ENCODE data around the gene EHD4. TPM values are rescaled to one million over a fixed set of nuclear protein-coding genes. Genes with fewer than 3 reads are reported as not detected.

The EHD4 gene
- total RNA-seq, 4 donors from 2014 or later = 10.0 to 25.4 (median 20.3) TPM

DNA sequence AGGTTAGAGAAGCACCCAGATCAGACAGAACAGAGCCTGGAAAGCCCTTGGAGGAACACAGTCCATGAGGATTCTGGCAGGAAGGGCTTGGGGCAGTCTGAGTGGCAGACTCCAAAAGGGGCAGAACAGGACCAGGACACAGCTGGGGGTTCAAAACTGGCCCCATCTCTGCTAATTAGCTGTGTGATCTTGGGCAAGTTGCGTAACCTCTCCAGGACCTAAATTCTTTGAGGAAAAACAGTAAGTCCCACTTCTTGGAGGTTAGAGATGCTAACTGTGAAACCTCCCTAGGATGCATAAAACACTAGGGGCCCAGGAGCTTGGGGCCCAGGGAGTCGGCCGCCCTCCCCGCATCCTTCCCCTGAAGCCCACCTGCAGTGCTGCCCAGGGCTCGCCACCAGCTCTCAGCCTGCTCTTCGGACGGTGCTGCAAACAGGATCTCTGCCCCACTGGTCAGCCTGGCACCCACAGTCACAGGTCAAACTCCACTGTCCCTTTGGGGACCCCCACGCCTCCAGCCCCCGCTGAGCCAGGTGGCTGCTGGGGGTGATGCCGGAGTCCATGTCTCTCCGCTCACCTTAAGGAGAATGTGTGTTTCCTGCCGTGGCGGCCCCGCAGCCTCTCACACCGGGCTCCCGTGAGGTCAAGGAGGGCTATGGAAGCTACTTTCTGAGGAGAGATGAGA is 121.7 kb downstream of the EHD4 start:
- no peak for ATAC-seq
- no peak overlapping the region for H3K4me3 ChIP-seq
- TF ChIP-seq, protein P1, sequence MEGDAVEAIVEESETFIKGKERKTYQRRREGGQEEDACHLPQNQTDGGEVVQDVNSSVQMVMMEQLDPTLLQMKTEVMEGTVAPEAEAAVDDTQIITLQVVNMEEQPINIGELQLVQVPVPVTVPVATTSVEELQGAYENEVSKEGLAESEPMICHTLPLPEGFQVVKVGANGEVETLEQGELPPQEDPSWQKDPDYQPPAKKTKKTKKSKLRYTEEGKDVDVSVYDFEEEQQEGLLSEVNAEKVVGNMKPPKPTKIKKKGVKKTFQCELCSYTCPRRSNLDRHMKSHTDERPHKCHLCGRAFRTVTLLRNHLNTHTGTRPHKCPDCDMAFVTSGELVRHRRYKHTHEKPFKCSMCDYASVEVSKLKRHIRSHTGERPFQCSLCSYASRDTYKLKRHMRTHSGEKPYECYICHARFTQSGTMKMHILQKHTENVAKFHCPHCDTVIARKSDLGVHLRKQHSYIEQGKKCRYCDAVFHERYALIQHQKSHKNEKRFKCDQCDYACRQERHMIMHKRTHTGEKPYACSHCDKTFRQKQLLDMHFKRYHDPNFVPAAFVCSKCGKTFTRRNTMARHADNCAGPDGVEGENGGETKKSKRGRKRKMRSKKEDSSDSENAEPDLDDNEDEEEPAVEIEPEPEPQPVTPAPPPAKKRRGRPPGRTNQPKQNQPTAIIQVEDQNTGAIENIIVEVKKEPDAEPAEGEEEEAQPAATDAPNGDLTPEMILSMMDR (IDR thresholded peaks at IDR 0.05) = no peak
- TF ChIP-seq POLR2A (IDR thresholded peaks at IDR 0.05) = no peak
- no peak for TF ChIP-seq EP300 (IDR thresholded peaks at IDR 0.05)
- no peak for TF ChIP-seq POLR2AphosphoS5 (IDR thresholded peaks at IDR 0.05)
- 90% methylated on average over 2 of the region's 16 CpGs; no CpG with 5 or more reads in 1 of the 2 donors for WGBS, 2 donors (ENCODE audit: low coverage in 1 of 2)
- H3K27me3 ChIP-seq = peaks cover 48% of the 10 kb centered on the region
- H3K9me3 ChIP-seq = no peaks in the 10 kb centered on the region
- no peak overlapping the region for H3K27ac ChIP-seq
- no peaks in the 10 kb centered on the region for H3K4me1 ChIP-seq
- peaks cover 0 to 35% of the 10 kb centered on the region in 2 donors for H3K36me3 ChIP-seq

GRCh38 chr15:41849861-41850260 is 122.5 kb downstream of the EHD4 start:
- WGBS, 2 donors (ENCODE audit: low coverage in 1 of 2) = 80 to 100% methylated on average over 1 of the region's 8 CpGs
- TF ChIP-seq POLR2AphosphoS5 (IDR thresholded peaks at IDR 0.05) (no peak), POLR2A (IDR thresholded peaks at IDR 0.05) (no peak), EP300 (IDR thresholded peaks at IDR 0.05) (no peak)
- H3K4me3 ChIP-seq = no peak overlapping the region
- no peaks in the 10 kb centered on the region for H3K4me1 ChIP-seq
- H3K36me3 ChIP-seq = peaks cover 0 to 43% of the 10 kb centered on the region in 2 donors
- H3K27me3 ChIP-seq = peaks cover 41% of the 10 kb centered on the region
- H3K9me3 ChIP-seq = no peaks in the 10 kb centered on the region
- no peak for ATAC-seq
- H3K27ac ChIP-seq = no peak overlapping the region

- H3K4me3 ChIP-seq = no peak overlapping the region
- H3K36me3 ChIP-seq = peaks cover 0 to 49% of the 10 kb centered on the region in 2 donors
- TF ChIP-seq EP300 (IDR thresholded peaks at IDR 0.05) (no peak), POLR2AphosphoS5 (IDR thresholded peaks at IDR 0.05) (no peak), POLR2A (IDR thresholded peaks at IDR 0.05) (no peak)
- TF ChIP-seq, protein P1 (IDR thresholded peaks at IDR 0.05) = no peak
- H3K9me3 ChIP-seq = no peaks in the 10 kb centered on the region
- 71 to 79% methylated on average over 4 to 6 of the region's 6 CpGs for WGBS, 2 donors (ENCODE audit: low coverage in 1 of 2)
- no peaks in the 10 kb centered on the region for H3K4me1 ChIP-seq
- ATAC-seq = no peak
- H3K27ac ChIP-seq = no peak overlapping the region
- peaks cover 34% of the 10 kb centered on the region for H3K27me3 ChIP-seq
These were observed 123.2 kb downstream of the EHD4 start for GRCh38 chr15:41849204-41849603.

- no peak overlapping the region for H3K27ac ChIP-seq
- H3K36me3 ChIP-seq = peaks cover 0 to 55% of the 10 kb centered on the region in 2 donors
- H3K4me3 ChIP-seq = no peak overlapping the region
- no peak for ATAC-seq
- no peaks in the 10 kb centered on the region for H3K4me1 ChIP-seq
- H3K9me3 ChIP-seq = no peaks in the 10 kb centered on the region
- 80 to 100% methylated on average over 1 to 2 of the region's 10 CpGs for WGBS, 2 donors (ENCODE audit: low coverage in 1 of 2)
- peaks cover 28% of the 10 kb centered on the region for H3K27me3 ChIP-seq
- TF ChIP-seq EP300 (IDR thresholded peaks at IDR 0.05) (no peak), POLR2AphosphoS5 (IDR thresholded peaks at IDR 0.05) (no peak), POLR2A (IDR thresholded peaks at IDR 0.05) (no peak)
- TF ChIP-seq, protein P1 (IDR thresholded peaks at IDR 0.05) = no peak
These were observed 123.7 kb downstream of the EHD4 start for GRCh38 chr15:41848631-41849030.

- Histone ChIP-seq H3K9me3 (no peaks in the 10 kb centered on the region), H3K4me3 (no peak overlapping the region), H3K27me3 (peaks cover 22% of the 10 kb centered on the region), H3K4me1 (no peaks in the 10 kb centered on the region), H3K27ac (no peak overlapping the region), H3K36me3 (peaks cover 0 to 62% of the 10 kb centered on the region in 2 donors)
- no peak for TF ChIP-seq EP300 (IDR thresholded peaks at IDR 0.05)
- no peak for TF ChIP-seq POLR2AphosphoS5 (IDR thresholded peaks at IDR 0.05)
- no peak for TF ChIP-seq POLR2A (IDR thresholded peaks at IDR 0.05)
- TF ChIP-seq, protein P1 (IDR thresholded peaks at IDR 0.05) = no peak
- no peak for ATAC-seq
- WGBS, 2 donors (ENCODE audit: low coverage in 1 of 2) = 90% methylated on average over 2 of the region's 9 CpGs; no CpG with 5 or more reads in 1 of the 2 donors
These were observed 124.4 kb downstream of the EHD4 start for GRCh38 chr15:41847981-41848380.

Measured in gastroesophageal sphincter (tissue), 4 donors.